Uterus (tissue), 4 donors: ENCODE data around the gene LRIG1. TPM values are rescaled to one million over a fixed set of nuclear protein-coding genes. Genes with fewer than 3 reads are reported as not detected.

Experiments used
- DNase-seq, 2 donors: peaks; one replicate each; pipeline ENCODE4 v3.0.0-alpha.2; 2019 to 2020
- H3K27ac ChIP-seq, 2 donors: fragments of 200-600 bp; sonication (generic); 1 replicate in 1 of 2; 2 replicates in 1 of 2; pipeline ENCODE4 v1.5.1; 2016 to 2018
- H3K27me3 ChIP-seq, 2 donors: fragments of 200-600 bp; sonication (generic); one replicate each; pipeline ENCODE4 v1.5.1; 2018 to 2019; ENCODE audit warnings: control low read depth in 1 of 2
- H3K36me3 ChIP-seq, 2 donors: fragments of 200-600 bp; sonication (generic); one replicate each; pipeline ENCODE4 v1.5.1; 2019; ENCODE audit warnings: control low read depth in 1 of 2
- H3K4me1 ChIP-seq, 2 donors: fragments of 200-600 bp; sonication (generic); one replicate each; pipeline ENCODE4 v1.5.1; 2018 to 2019; ENCODE audit warnings: control low read depth in 1 of 2
- H3K4me3 ChIP-seq, 2 donors: fragments of 200-600 bp; sonication (generic); 1 replicate in 1 of 2; 2 replicates in 1 of 2; pipeline ENCODE4 v1.5.1; 2018 to 2019; ENCODE audit warnings: mild to moderate bottlenecking in 1 of 2
- H3K9me3 ChIP-seq, 2 donors: fragments of 200-600 bp; sonication (generic); one replicate each; pipeline ENCODE4 v1.5.1; 2019; ENCODE audit warnings: control low read depth in 1 of 2
- CTCF ChIP-seq, 4 experiments: fragments of 200-600 bp in 2 of 4; fragments of 450-650 bp in 2 of 4; sonication (generic) in 2 of 4; IDR thresholded peaks; one replicate each; pipeline ENCODE4 v1.5.1; 2016 to 2019; ENCODE audit warnings: antibody characterized with exemption in 4 of 4, mild to moderate bottlenecking in 2 of 4, moderate library complexity in 1 of 4
- POLR2A ChIP-seq, 2 donors: fragments of 450-650 bp; IDR thresholded peaks; one replicate each; pipeline ENCODE4 v1.6.1; 2016; ENCODE audit warnings: antibody characterized with exemption in 2 of 2, mild to moderate bottlenecking in 1 of 2, moderate library complexity in 1 of 2
- intact Hi-C: fragments of 100-400 bp; cut with DNase I; formaldehyde crosslinking; loops from one replicate; pipeline ENCODE4 v1.15.1; 2023; ENCODE audit warnings: low total_unique reads
- total RNA-seq, 4 donors: library from RNA; depleted of rRNA in 3 of 4; stranded (reverse); fragments of >200 nt in 3 of 4; gene quantifications; one replicate each; pipeline versions ENCODE4 v1.1.0 to v1.2.4, GENCODE V29; 2014 to 2023
- donor health status: DM: yes; HTN: yes; CAD: no.

LRIG1 gene
- total RNA-seq, 4 donors from 2014 or later: 20.9 to 108 (median 69.6) TPM

GRCh38 chr3:66482018-66482404, 18.8 kb downstream of the LRIG1 start:
- Histone ChIP-seq H3K27ac (peak overlapping the region; percentile 84 to 88), H3K27me3 (no peaks in the 10 kb centered on the region), H3K36me3 (no peaks in the 10 kb centered on the region), H3K4me1 (peaks cover 16 to 20% of the 10 kb centered on the region in 2 donors), H3K9me3 (no peaks in the 10 kb centered on the region), H3K4me3 (no peak overlapping the region)
- TF ChIP-seq POLR2A (IDR thresholded peaks at IDR 0.05) (no peak), CTCF (IDR thresholded peaks at IDR 0.05) (no peak)
- intact Hi-C loops: no loop called here
- no peak for DNase-seq

GRCh38 chr3:66481071-66482017, 19.5 kb downstream of the LRIG1 start:
- Histone ChIP-seq H3K4me3 (no peak overlapping the region), H3K9me3 (no peaks in the 10 kb centered on the region), H3K36me3 (no peaks in the 10 kb centered on the region), H3K27ac (peak overlapping the region; percentile 84 to 88), H3K27me3 (no peaks in the 10 kb centered on the region), H3K4me1 (peaks cover 16 to 20% of the 10 kb centered on the region in 2 donors)
- no peak for DNase-seq
- TF ChIP-seq POLR2A (IDR thresholded peaks at IDR 0.05) (no peak), CTCF (IDR thresholded peaks at IDR 0.05) (no peak)
- intact Hi-C loops: no loop called here

- H3K4me1 ChIP-seq: peaks cover 16 to 20% of the 10 kb centered on the region in 2 donors
- intact Hi-C loops: no loop called here
- no peak overlapping the region for H3K4me3 ChIP-seq
- H3K36me3 ChIP-seq: no peaks in the 10 kb centered on the region
- no peaks in the 10 kb centered on the region for H3K9me3 ChIP-seq
- DNase-seq: no peak
- peak overlapping the region; percentile 84 to 88 for H3K27ac ChIP-seq
- no peaks in the 10 kb centered on the region for H3K27me3 ChIP-seq
- no peak for TF ChIP-seq CTCF (IDR thresholded peaks at IDR 0.05)
- TF ChIP-seq POLR2A (IDR thresholded peaks at IDR 0.05): no peak
These were observed 20.2 kb downstream of the LRIG1 start for GRCh38 chr3:66480666-66481065.

GRCh38 chr3:66479532-66479947, 21.3 kb downstream of the LRIG1 start:
- Histone ChIP-seq H3K4me3 (no peak overlapping the region), H3K9me3 (no peaks in the 10 kb centered on the region), H3K4me1 (peaks cover 16 to 20% of the 10 kb centered on the region in 2 donors), H3K27ac (peak overlapping the region; percentile 19 to 88), H3K27me3 (no peaks in the 10 kb centered on the region), H3K36me3 (no peaks in the 10 kb centered on the region)
- no peak for TF ChIP-seq CTCF (IDR thresholded peaks at IDR 0.05)
- no peak for TF ChIP-seq POLR2A (IDR thresholded peaks at IDR 0.05)
- intact Hi-C loops: no loop called here
- no peak for DNase-seq

- Histone ChIP-seq H3K4me3 (no peak overlapping the region), H3K36me3 (no peaks in the 10 kb centered on the region), H3K9me3 (no peaks in the 10 kb centered on the region), H3K27ac (peak overlapping the region; percentile 19 to 88), H3K27me3 (no peaks in the 10 kb centered on the region), H3K4me1 (peaks cover 16 to 20% of the 10 kb centered on the region in 2 donors)
- TF ChIP-seq CTCF (IDR thresholded peaks at IDR 0.05) (no peak), POLR2A (IDR thresholded peaks at IDR 0.05) (no peak)
- no peak for DNase-seq
- intact Hi-C loops: no loop called here
These were observed 21.9 kb downstream of the LRIG1 start for GRCh38 chr3:66478960-66479359.
